ENCODE results near the gene PDIA6. TPM values are rescaled to one million over a fixed set of nuclear protein-coding genes. Genes with fewer than 3 reads are reported as not detected.

The PDIA6 gene
- total RNA-seq, 4 donors from 2014 or later: 81.3 to 138 (median 90.3) TPM

DNA sequence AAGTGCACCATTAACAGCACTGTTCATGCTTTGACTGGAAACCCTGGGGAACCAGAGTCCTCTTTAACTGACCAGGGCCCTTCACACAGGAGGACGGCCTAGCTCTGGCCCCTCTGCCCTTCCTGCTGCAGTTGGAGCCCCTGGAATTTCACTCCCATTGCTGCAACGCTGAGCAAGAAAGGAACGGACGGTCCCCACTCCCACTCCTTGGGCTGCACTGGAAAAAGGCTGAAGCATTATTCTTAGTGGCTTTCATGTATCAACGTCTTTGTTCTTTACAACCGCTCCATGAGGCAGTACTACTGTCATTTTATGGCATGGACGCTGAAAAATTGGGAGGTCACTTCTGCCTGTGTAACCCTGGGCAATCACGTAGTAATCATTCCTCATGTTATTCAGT, 9.9 kb downstream of the PDIA6 start:
- H3K9me3 ChIP-seq: no peaks in the 10 kb centered on the region
- no peak overlapping the region for H3K4me3 ChIP-seq
- WGBS, 2 donors (ENCODE audit: low coverage in 1 of 2): 74 to 77% methylated on average over 4 to 6 of the region's 8 CpGs
- peaks cover 0 to 48% of the 10 kb centered on the region in 2 donors for H3K36me3 ChIP-seq
- no peak overlapping the region for H3K27ac ChIP-seq
- no peak for TF ChIP-seq POLR2A (IDR thresholded peaks at IDR 0.05)
- no peak for TF ChIP-seq EP300 (IDR thresholded peaks at IDR 0.05)
- TF ChIP-seq, protein P1, sequence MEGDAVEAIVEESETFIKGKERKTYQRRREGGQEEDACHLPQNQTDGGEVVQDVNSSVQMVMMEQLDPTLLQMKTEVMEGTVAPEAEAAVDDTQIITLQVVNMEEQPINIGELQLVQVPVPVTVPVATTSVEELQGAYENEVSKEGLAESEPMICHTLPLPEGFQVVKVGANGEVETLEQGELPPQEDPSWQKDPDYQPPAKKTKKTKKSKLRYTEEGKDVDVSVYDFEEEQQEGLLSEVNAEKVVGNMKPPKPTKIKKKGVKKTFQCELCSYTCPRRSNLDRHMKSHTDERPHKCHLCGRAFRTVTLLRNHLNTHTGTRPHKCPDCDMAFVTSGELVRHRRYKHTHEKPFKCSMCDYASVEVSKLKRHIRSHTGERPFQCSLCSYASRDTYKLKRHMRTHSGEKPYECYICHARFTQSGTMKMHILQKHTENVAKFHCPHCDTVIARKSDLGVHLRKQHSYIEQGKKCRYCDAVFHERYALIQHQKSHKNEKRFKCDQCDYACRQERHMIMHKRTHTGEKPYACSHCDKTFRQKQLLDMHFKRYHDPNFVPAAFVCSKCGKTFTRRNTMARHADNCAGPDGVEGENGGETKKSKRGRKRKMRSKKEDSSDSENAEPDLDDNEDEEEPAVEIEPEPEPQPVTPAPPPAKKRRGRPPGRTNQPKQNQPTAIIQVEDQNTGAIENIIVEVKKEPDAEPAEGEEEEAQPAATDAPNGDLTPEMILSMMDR (IDR thresholded peaks at IDR 0.05): no peak
- no peak for TF ChIP-seq POLR2AphosphoS5 (IDR thresholded peaks at IDR 0.05)
- H3K27me3 ChIP-seq: no peaks in the 10 kb centered on the region
- H3K4me1 ChIP-seq: peaks cover 0 to 22% (median 0%) of the 10 kb centered on the region in 3 donors
- ATAC-seq: no peak

DNA sequence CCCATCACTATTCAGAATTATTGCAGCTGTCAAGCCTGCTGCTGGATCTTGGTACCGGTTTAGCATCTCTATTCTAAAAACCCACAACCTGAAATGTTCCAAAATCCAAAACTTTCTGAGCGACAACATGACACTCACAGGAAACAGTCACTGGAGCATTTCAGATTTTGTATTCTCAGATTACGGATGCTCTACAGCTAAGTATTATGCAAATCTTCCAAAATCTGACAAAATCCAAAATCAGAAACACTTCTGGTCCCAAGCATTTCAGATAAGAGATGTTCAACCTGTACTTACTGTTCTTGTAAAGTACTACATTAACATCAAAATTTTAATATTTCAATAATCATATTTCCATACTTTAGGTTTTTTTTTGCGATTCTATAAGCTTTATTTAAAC, 12.4 kb downstream of the PDIA6 start:
- Histone ChIP-seq H3K9me3 (no peaks in the 10 kb centered on the region), H3K4me1 (peaks cover 0 to 13% (median 0%) of the 10 kb centered on the region in 3 donors), H3K4me3 (no peak overlapping the region), H3K27me3 (no peaks in the 10 kb centered on the region), H3K27ac (no peak overlapping the region), H3K36me3 (peaks cover 3 to 72% of the 10 kb centered on the region in 2 donors)
- 82 to 92% methylated on average over 4 of the region's 4 CpGs for whole genome bisulfite sequencing, 2 donors (ENCODE audit: low coverage in 1 of 2)
- no peak for ATAC-seq
- no peak for TF ChIP-seq EP300 (IDR thresholded peaks at IDR 0.05)
- no peak for TF ChIP-seq POLR2AphosphoS5 (IDR thresholded peaks at IDR 0.05)
- TF ChIP-seq, protein P1 (IDR thresholded peaks at IDR 0.05): no peak
- no peak for TF ChIP-seq POLR2A (IDR thresholded peaks at IDR 0.05)

DNA sequence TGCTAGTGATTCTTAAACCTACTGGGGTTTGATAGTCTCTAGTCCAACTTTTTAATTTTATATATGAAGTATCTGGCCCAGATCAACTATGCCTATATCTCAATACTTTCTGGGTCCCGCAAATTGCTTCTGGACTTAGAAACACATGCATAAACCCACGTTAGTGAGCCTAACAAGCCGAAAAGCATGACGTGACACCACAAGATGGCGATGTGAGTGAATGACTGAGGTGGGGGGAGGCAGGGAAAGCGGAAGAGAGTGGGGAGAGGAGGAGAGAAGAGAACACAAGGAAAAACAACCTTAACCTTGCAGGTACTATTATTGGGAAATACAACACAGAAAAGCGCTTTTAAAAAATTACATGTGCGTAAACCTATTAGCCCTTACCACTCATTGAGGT, 13.8 kb downstream of the PDIA6 start:
- no peaks in the 10 kb centered on the region for H3K9me3 ChIP-seq
- no peak overlapping the region for H3K27ac ChIP-seq
- no peaks in the 10 kb centered on the region for H3K27me3 ChIP-seq
- no peak overlapping the region for H3K4me3 ChIP-seq
- H3K36me3 ChIP-seq: peaks cover 3 to 84% of the 10 kb centered on the region in 2 donors
- no peak for ATAC-seq
- peaks cover 0 to 13% (median 0%) of the 10 kb centered on the region in 3 donors for H3K4me1 ChIP-seq
- TF ChIP-seq, protein P1 (IDR thresholded peaks at IDR 0.05): no peak
- TF ChIP-seq POLR2AphosphoS5 (IDR thresholded peaks at IDR 0.05): no peak
- no peak for TF ChIP-seq EP300 (IDR thresholded peaks at IDR 0.05)
- TF ChIP-seq POLR2A (IDR thresholded peaks at IDR 0.05): no peak
- WGBS, 2 donors (ENCODE audit: low coverage in 1 of 2): 73 to 77% methylated on average over 8 of the region's 8 CpGs

DNA sequence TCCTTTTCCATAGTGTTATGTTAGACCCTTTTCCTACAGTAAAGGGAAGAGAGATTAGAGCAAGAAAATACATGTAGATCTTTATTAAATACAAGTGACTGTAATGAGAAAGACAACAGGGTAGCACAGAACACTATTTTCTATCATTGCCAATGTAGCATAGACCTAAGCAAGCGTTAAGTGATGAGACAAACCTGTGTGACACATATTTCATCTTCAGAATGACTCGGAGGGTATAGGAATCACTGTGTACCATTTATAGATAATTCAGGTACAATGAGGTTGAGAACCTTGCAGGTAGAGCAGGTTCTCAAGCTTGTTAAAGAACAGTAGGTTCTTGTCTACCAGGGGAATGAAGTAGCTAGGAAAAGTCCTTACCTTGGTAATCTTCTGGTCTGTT, 15.9 kb downstream of the PDIA6 start:
- Histone ChIP-seq H3K4me3 (no peak overlapping the region), H3K9me3 (no peaks in the 10 kb centered on the region), H3K27ac (no peak overlapping the region), H3K27me3 (no peaks in the 10 kb centered on the region), H3K36me3 (peaks cover 3 to 94% of the 10 kb centered on the region in 2 donors), H3K4me1 (peaks cover 0 to 5% (median 0%) of the 10 kb centered on the region in 3 donors)
- ATAC-seq: no peak
- TF ChIP-seq, protein P1 (IDR thresholded peaks at IDR 0.05): no peak
- TF ChIP-seq POLR2A (IDR thresholded peaks at IDR 0.05) (no peak), EP300 (IDR thresholded peaks at IDR 0.05) (no peak), POLR2AphosphoS5 (IDR thresholded peaks at IDR 0.05) (no peak)
- WGBS, 2 donors (ENCODE audit: low coverage in 1 of 2): 94 to 95% methylated on average over 2 of the region's 2 CpGs

DNA sequence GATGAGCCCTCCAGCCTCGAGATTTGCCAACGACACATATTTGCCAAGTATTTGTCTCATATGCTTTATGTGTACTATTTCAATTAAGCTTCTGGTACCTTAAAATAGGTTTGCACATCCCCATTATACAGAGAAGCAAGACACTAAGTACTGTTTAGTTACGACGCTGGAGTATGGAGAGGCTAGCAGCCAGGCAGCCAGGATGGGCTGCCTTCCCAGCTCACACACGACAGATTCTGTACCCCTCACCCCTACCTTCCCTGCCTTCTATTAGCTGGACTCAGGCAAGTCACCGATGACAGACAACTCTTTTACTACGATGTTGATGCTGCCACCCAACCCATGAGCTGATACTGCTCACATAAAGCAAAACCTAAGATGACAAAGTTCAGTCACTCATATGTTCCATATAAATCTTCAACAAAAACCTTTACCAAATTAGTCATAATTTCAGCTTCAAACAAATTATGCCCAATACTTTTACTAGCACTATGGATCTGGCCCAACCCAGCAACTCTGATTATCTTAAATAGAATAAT, 17.0 kb downstream of the PDIA6 start:
- no peak overlapping the region for H3K4me3 ChIP-seq
- TF ChIP-seq, protein P1 (IDR thresholded peaks at IDR 0.05): no peak
- no peak for TF ChIP-seq EP300 (IDR thresholded peaks at IDR 0.05)
- no peak for TF ChIP-seq POLR2A (IDR thresholded peaks at IDR 0.05)
- no peak for TF ChIP-seq POLR2AphosphoS5 (IDR thresholded peaks at IDR 0.05)
- no peaks in the 10 kb centered on the region for H3K27me3 ChIP-seq
- ATAC-seq: no peak
- peaks cover 0 to 5% (median 0%) of the 10 kb centered on the region in 3 donors for H3K4me1 ChIP-seq
- no peak overlapping the region for H3K27ac ChIP-seq
- 48 to 74% methylated on average over 6 to 7 of the region's 7 CpGs for WGBS, 2 donors (ENCODE audit: low coverage in 1 of 2)
- peaks cover 6 to 94% of the 10 kb centered on the region in 2 donors for H3K36me3 ChIP-seq
- no peaks in the 10 kb centered on the region for H3K9me3 ChIP-seq
